ACHN (cell line): ENCODE results near the gene GRPEL1.
A peak's percentile ranks its signal among the peaks of the same experiment; 100 is the strongest.
"Not testable (repeated sequence)": the region's sequence is repeated elsewhere in the genome, so short reads cannot be mapped to it uniquely, and the experiment has no call there.

Experiments
- DNase-seq: peaks from one replicate; pipeline ENCODE4 v3.0.0-alpha.2; 2015
- in situ Hi-C: cut with HindIII; loops from 2 replicates; pipeline ENCODE4 v1.10.0; 2017; ENCODE audit warnings: low sequenced_read_pairs, low pct_ligation_motif_present, low pct_unique_long_range_greater_than_20kb

GRPEL1 gene

DNA sequence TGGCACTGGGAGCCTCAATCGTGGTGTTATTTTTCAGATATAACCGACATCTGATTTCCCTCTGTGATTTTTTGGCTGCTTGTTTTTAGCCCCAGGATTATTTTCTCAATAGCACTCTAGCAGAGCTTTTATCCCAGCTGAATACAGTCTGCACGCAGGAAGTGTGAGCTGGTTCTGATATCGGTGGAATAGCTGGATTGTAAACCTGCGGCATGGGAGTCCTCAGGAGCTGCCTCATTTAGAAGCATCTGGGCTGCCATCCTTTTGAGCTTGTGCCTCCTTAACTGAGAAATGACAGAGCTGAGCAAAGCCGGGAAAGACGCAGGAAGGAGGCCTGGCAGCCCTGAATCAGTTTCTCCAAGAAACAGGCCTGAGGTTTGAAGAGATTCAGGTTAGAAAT lies 28.4 kb upstream of the GRPEL1 start:
- no peak for DNase-seq
- in situ Hi-C loops: no loop called here

- DNase-seq: no peak
- in situ Hi-C loops: no loop called here
Observed at GRCh38 chr4:7095611-7096155, 27.8 kb upstream of the GRPEL1 start.

GRCh38 chr4:7094916-7095315 lies 27.1 kb upstream of the GRPEL1 start:
- in situ Hi-C loops: no loop called here
- DNase-seq: no peak

- in situ Hi-C loops: no loop called here
- no peak for DNase-seq
Observed at GRCh38 chr4:7092026-7092425, 24.2 kb upstream of the GRPEL1 start.

DNA sequence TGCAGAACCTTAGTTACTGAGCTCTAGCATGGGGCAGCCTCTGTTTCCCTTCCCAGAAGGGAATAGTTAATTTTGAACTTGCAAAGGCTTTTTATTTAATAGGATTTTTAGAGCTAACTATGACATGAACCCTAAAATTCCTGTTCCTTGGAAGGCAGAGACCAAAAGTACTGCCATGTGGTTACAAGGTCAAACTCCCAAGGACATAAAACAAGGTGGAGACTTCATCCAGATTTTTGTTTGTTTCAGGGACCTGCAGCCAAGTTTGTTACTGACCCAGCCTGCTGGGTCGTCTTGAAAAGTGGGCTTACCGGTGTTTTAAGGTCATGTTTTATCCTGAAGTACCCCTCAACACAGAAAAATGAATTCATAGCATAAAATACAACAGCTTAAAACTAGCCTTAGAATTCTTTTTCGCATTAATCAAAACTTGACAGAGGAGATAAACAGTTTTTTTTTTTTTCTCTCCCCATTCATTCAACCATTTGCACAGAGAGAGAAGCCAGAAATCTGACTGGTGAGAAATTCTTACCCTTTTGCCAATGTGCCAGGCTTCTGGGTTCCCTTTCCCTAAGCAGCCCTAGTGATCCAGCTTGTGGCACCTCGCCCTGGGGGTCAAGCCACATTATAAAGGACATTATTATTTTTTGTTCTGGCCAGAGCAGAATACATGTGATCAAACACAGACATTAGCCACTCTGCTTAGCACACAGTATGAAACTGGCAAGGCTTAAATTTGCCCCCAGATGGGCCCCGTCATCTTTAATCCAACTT lies 21.5 kb upstream of the GRPEL1 start:
- in situ Hi-C loops: no loop called here
- no peak for DNase-seq

DNA sequence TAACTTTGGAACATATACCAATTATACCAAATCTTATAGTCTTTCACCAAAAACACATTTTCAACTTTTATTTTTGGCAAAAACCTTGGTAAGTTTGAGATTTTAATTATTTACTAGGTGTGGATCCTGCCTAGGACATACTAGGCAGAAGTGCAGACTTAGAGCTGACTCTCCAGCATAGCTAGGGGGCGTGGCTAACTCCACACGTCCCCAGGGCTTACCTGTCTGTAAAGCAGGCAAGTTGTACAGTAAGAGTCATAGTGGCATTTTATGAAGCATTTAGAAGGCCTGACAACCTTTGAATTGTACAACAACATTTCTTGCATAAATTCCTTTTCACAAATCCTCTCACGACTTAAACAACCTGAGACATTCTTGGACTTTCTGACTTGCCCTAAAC lies 19.2 kb upstream of the GRPEL1 start:
- no peak for DNase-seq
- in situ Hi-C loops: no loop called here

DNA sequence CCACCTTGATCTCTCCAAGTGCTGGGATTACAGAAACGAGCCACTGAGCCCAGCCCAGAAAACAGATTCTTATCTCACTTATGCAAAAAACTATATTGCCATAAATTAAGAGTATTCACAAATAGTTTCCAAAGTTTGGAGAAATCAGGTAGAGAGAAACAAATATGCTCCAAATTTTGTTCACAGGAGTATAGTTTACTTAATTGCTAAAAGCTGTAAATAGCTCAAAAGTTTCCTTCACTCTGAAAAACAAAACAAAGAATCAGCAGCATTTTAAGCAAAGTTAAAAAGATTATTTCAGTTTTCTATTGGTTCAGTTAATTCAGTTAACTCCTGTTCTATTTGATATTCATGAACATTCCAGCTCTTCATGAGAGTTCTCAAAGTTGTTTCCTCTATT lies 18.5 kb upstream of the GRPEL1 start:
- in situ Hi-C loops: no loop called here

GRCh38 chr4:7084564-7084961 lies 16.7 kb upstream of the GRPEL1 start:
- in situ Hi-C loops, DNase-seq: not testable (repeated sequence)

More for the DNA sequence above, 18.5 kb upstream of the GRPEL1 start:
- DNase-seq: no peak

DNA sequence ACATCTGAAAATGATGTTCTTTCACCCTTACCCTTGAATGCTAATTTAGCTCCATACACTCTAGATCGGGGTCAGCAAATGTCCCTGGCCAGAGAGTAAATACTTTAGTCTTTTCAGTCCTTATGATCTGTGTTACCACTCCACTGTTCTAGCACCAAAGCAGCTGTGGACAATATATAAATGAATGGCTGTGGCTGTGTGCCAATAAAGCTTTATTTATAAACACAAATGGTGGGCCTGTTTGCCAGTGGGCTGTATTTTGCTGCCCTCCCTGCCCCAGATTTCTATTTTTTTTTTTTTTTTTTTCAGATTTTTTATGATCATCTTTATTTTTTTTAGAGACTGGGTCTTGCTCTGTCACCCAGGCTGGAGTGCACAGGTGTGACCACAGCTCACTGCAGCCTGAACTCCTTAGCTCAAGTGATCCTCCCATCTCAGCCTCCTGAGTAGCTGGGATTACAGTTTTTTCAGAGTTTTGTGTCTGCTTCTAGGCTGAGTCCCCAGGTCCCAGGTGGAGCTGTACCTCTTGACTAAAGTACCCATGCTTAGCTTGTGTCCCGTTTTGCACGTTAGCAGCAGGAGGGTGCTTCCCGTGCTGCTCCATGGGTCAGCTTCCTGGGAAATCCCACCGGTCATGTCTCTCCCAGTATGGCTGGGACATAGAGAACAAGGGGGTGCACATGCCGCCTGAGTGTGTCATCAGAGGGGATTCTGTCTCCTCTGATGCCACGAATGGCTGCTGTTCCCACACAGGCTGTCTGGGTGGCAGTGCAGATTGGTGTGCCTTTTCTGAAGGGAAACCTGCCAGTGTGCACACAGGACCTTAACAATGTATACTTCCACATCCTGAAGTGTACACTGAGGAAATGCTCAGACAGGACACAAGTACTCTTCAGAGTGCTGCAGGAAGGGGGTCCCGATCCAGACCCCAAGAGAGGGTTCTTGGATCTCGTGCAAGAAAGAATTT lies 16.0 kb upstream of the GRPEL1 start:
- in situ Hi-C loops: no loop called here
- DNase-seq: no peak

DNA sequence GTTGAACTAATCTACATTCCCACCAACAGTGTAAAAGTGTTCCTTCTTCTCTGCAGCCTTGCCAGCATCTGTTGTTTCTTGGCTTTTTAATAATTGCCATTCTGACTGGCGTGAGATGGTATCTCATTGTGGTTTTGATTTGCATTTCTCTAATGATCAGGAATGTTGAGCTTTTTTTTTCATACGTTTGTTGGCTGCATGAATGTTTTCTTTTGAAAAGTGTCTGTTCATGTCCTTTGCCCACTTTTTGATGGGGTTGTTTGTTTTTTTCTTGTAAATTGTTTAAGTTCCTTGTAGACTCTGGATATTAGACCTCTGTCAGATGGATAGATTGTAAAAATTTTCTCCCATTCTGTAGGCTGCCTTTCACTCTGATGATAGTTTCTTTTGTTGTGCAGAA lies 12.0 kb upstream of the GRPEL1 start:
- in situ Hi-C loops, DNase-seq: not testable (repeated sequence)

DNA sequence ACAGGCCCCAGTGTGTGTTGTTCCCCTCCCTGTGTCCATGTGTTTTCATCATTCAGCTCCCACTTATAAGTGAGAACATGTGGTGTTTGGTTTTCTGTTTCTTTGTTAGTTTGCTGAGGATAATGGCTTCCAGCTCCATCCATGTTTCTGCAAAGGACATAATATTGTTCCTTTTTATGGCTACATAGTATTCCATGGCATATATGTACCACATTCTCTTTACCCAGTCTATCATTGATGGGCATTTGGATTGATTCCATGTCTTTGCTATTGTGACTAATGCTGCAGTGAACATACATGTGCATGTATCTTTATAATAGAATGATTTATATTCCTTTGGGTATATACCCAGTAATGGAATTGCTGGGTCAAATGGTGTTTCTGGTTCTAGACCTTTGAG lies 11.6 kb upstream of the GRPEL1 start:
- DNase-seq, in situ Hi-C loops: not testable (repeated sequence)

- DNase-seq: no peak
- in situ Hi-C loops: no loop called here
Observed at GRCh38 chr4:7078025-7078424, 10.2 kb upstream of the GRPEL1 start.

DNA sequence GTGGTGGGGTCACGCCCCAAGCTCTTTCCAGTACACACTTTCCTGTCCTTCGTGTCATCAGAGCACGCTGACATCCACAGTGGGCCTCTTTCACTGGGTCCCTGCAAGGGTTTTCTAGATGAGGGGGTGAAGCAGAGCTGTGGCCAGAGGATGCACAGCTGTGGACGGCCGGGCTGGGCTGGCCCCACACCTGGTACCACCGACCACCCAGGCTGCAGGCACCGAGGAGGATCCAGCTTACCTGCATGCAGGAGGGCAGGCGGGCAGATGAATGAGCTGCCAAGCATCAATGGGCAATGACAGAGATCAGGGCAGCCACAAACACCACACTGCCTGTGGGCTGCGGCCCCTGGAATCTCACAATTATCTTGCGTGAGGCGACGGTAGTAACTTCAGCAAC lies 9.5 kb upstream of the GRPEL1 start:
- DNase-seq: no peak
- in situ Hi-C loops: no loop called here

DNA sequence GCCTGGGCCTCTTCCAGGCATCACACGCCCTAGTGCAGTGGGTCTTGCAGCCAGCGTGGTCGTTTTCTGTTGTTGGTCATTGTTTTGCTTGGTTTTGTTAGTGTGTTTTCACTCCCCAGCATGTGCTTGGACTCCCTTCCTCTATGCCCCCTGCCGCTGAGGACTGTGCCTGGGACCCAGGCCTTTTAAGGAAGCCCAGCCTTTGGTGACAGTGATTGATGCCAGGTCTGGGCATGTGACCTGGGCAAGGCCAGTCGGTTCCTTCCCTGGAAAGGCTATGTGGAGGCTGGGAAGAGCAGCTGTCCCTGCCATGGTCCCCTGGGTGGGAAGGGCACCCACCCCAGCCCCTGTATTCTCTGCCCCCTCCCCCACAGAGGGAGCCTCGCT lies 8.8 kb upstream of the GRPEL1 start:
- no peak for DNase-seq
- in situ Hi-C loops: no loop called here

GRCh38 chr4:7075962-7076695 lies 8.3 kb upstream of the GRPEL1 start:
- in situ Hi-C loops: no loop called here
- DNase-seq: no peak

- DNase-seq: peak; percentile 59
- in situ Hi-C loops: no loop called here
Observed at GRCh38 chr4:7074426-7074825, 6.6 kb upstream of the GRPEL1 start.

DNA sequence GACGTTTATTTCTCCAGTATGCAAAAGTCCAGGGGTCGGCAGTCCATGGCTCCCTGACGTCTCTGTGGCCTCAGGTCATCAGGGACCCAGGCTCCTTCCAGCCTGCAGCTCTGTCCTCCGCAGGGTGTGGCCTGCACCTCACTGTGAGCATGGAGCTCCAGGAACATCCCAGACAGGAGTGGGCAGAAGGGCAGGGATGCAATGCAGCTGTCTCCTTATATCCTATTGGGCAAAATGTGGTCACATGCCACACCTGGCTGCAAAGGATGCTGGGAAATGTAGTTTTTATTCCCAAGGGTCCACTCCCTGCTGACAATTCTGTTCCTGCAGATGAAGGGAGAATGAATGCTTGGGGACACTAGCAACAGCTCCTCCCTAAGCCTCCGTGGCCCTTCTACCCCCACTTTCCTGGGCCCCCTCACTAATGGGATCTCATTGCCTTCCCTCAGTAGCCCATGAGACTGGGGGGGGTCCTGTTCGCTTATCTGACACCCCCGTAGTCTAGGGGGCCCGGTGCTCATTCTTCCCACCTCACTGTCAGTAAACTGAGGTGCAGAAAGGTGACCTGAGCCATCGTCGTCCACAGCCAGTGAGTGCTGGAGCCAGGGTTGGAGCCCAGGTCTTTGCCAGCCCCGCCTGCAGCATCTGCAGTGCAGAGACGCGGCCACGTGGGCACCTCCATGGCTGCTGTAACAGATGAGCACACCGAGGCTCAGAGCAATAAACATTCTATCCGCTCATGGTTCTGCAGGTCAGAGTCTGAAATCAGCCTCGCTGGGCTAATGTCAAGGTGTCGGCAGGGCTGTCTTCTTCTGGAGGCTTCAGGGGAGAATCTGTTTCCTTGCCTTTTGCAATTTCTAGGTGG lies 5.9 kb upstream of the GRPEL1 start:
- DNase-seq: peak; percentile 55
- in situ Hi-C loops: no loop called here

DNA sequence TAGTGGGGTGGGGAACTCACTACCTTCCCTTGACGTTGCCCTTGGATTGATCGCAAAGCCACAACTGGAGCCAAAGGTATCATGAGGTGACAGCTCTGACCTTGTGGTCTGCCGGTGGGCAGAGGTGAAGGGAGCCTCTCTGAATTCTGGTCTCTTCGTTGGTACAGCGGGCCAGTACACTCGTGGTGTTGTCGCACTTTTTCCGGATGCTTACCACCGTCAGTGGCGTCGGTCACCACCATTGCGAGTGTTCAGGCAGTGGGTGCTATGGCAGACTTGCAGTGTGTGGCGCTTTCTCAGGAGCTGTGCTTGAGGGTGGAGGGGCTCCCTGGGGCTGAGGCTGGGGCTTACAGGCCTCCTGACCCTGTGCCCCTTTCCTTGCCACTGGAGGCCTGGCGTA lies 5.2 kb upstream of the GRPEL1 start:
- in situ Hi-C loops: no loop called here
- no peak for DNase-seq
